ENCODE results near the gene TEX22.

TEX22 gene

GRCh38 chr14:105366386-105367074, 31.8 kb upstream of the TEX22 start:
- DNase-seq (ENCODE audit: low spot score) = no peak

GRCh38 chr14:105367116-105368031, 31.0 kb upstream of the TEX22 start:
- DNase-seq (ENCODE audit: low spot score) = no peak

DNA sequence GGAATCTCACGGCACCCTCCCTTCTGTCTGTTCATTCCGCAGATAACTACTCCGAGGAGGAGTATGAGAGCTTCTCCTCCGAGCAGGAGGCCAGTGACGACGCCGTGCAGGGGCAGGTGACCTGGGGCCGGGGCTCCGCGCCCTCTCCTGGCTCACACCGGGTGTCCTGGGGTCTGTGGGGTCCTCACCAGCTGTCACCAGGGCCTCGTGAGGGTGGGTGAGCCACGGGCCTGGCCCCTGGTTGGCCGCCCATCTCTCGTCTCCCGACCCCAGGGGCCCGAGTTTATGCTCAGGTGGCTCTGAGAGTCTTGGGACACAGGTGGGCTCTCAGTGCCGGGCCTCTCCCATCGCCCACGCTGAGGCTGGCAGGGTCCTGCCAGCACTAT, 30.3 kb upstream of the TEX22 start:
- no peak for DNase-seq (ENCODE audit: low spot score)

DNA sequence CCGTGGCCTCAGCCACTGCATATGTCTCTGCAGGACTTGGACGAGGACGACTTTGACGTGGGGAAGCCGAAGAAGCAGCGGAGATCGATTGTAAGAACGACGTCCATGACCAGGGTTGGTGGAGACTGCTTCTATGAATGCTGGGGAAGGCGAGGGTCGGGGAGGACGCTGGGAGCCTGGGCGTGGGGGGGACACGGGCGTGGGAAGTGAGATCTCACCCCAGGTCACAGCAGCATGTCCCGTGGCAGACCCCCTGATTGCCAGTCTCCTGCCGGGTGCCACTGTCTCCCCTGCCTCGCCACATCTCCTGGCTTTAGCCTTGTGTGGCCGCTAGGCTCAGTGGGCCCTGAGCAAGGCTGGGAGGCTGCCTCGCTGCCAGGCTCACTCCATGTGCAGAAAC, 29.9 kb upstream of the TEX22 start:
- no peak for DNase-seq (ENCODE audit: low spot score)

- no peak for DNase-seq (ENCODE audit: low spot score)
These were observed 29.3 kb upstream of the TEX22 start for GRCh38 chr14:105368910-105369652.

GRCh38 chr14:105369653-105370040, 28.7 kb upstream of the TEX22 start:
- no peak for DNase-seq (ENCODE audit: low spot score)

- DNase-seq (ENCODE audit: low spot score) = no peak
These were observed 23.9 kb upstream of the TEX22 start for GRCh38 chr14:105374389-105374788.

DNA sequence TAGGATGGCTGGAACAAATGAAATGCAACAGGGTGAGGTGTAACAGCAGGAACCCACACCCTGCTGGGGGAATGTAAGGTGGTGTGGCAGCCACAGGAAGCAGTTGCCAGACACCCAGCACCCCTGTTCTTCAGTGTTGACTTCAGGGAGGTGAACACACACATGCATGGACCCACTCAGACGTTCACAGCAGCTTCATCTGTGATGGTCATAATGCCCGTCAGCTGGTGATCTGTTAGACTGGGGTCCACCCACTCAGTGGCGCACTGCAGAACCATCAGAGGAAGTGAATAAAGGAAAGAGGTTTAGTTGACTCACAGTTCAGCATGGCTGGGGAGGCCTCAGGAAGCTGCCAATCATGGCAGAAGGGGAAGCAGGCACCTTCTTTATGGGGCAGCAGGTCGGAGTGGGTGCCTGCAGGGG, 22.7 kb upstream of the TEX22 start:
- DNase-seq (ENCODE audit: low spot score) = no peak

DNA sequence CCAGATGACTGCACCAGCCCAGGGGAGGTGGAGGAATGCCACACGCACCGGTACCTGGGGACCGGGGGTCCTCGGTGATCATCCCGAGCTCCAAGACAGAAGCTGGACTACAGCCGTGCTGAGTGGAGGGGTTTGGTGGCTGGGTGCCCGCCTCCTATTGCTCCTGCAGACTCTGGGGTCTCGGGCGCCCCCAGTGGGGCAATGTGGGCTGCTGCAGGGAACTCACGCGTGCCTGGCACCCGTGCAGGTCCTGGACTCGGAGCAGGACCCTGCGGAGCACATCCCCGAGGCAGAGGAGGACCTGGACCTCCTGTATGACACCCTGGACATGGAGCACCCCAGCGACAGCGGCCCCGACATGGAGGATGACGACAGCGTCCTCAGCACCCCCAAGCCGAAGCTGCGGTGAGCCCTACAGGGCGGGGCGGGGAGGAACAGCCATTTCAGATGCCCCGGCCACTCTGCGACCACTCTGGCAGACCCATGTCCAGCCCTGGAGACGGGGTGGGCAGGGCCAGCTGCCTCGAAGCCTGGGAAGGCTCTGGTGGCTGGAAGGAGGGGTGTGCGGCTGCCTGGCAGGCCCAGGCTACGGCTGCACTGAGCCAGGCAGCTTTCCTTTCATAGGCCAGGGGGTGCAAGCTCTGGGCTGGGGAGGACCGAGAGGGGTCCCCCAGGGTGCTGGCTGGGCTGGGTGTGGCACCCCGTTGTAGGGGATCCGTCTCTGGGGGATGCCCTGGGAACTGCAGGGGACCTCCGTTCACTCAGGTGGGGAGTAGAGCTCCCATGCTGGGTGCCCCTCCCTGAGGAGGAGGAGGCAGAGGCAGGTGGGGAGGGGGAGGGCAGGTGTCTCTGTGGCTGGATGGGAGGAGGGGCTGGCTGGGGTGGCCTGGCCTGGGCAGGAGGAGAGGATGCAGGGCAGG, 21.6 kb upstream of the TEX22 start:
- no peak for DNase-seq (ENCODE audit: low spot score)

DNA sequence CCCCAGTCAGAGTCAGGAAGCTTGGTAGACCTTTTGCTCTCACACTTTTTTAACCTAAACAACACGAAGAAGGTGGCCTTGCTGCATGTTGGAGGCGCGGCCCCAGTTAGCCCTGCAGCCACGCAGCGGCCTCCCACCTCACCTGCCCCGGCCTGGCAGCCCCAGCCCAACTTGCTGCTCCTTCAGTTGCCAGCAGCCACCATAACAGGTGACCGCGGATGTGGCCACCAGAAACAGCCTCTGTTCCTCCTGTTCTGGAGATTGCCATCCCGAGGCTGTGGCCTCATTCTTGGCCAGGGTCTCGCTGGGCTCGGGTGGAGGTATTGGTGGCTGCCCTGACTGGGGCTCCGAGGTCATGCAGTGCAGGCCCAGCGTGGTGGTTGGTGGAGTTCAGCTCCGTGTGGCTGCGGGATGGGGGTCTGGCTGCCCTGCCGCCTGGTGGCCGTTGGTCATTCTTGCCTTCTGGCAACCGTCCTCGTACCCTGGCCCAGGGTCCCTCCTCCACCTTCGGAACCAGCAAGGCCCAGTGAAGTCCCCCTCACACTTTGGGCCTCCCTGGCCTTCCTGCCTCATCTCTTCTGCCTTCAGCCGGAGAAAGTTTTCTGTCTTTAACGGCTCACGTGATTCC, 20.7 kb upstream of the TEX22 start:
- no peak for DNase-seq (ENCODE audit: low spot score)

DNA sequence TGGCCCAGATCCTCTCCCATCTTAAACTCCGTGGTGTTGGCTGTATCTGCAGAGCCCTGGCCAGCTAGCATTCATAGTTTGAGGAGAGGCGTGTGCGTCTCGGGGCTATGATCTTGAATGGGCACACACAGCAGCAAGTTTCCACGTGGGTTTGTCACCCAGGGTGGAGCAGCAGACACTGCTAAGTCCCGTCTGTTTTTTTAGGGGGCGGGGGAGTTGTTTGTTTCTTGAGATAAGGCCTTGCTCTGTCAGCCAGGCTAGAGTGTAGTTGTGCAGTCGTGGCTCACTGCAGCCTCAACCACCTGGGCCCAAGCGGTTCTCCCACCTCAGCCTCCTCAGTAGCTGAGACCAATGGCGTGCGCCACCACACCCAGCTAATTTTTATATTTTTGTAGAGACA, 20.1 kb upstream of the TEX22 start:
- DNase-seq (ENCODE audit: low spot score) = no peak

DNA sequence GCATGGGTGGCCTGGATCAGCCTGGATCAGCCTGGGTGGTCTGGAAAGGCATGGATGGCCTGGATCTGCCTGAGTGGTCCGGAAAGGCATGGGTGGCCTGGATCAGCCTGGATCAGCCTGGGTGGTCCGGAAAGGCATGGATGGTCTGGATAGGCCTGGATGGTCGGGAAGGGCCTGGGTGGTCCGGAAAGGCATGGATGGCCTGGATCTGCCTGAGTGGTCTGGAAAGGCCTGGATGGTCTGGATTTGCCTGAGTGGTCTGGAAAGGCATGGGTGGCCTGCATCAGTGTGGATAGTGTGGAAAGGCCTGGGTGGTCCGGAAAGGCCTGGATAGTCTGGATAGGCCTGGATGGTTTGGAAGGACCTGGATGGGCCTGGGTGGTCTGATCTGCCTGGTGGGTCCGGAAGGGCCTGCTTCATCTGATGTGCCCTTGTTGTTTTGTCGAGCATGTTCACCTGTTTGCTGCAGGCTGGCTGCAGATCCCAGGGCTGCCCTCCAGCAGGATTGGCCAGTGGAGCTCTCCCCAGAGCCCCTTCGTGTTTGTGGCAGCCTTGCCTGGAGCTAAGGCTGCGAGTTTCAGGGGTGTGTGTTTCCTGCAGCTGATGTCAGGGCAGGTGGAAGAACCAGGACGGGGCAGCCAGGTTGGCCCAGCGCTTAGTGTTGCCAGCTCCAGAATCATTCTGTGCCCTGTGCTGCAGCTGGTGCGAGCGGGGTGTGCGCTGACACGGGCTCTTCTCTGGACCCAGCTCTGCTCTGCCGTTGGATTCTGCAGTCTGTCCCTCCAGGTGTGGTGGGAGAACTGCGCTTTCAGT, 19.3 kb upstream of the TEX22 start:
- no peak for DNase-seq (ENCODE audit: low spot score)

DNA sequence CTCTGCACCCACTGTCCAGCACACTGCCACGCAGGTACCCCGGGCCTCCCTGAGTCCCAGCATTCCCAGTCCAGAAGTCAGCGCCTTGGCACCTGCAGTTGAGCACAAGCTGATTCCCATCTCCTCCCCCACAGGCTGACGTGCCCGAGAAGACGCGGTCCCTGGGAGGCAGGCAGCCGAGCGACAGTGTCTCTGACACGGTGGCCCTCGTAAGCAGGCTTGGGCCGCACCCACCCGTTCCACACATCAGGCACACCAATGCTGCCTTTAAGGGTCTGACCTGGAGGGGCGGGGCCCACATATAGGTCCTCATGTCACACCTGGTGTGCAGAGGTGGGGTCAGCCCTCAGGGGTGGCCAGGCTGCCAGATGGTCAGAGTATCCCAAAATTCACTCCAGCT, 18.4 kb upstream of the TEX22 start:
- no peak for DNase-seq (ENCODE audit: low spot score)

- no peak for DNase-seq (ENCODE audit: low spot score)
These were observed 17.6 kb upstream of the TEX22 start for GRCh38 chr14:105380756-105381155.

- DNase-seq (ENCODE audit: low spot score) = no peak
These were observed 16.6 kb upstream of the TEX22 start for GRCh38 chr14:105381446-105382342.

DNA sequence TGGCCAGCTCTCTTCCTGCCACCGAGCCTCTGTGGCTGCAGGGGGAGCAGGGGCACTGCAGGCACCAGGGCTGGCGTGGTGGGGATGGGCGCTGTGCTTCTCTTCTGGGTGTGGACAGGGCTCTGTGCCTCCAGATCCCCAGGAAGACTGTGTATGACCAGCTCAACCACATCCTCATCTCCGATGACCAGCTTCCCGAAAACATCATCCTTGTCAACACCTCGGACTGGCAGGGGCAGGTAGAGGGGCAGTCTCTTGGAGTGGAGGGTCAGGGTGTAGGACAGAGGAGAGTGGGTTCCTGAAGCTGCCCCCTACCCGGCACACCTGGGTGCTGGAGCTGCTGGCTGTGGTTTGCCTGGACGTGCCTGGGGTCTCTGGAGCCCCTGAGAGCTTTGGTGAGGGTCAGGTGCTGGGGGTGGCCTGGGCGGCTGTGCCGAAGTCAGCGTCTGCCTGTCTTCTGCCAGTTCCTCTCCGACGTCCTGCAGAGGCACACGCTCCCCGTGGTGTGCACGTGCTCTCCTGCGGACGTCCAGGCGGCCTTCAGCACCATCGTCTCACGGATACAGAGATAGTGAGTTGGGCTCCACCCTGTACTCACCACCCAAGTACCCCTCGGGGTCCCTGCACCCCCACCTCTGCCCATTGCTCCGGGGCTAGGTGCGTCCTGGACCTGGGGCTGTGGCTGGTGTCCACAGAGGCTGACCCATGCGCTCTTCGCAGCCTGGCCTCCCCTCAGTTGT, 15.8 kb upstream of the TEX22 start:
- no peak for DNase-seq (ENCODE audit: low spot score)

DNA sequence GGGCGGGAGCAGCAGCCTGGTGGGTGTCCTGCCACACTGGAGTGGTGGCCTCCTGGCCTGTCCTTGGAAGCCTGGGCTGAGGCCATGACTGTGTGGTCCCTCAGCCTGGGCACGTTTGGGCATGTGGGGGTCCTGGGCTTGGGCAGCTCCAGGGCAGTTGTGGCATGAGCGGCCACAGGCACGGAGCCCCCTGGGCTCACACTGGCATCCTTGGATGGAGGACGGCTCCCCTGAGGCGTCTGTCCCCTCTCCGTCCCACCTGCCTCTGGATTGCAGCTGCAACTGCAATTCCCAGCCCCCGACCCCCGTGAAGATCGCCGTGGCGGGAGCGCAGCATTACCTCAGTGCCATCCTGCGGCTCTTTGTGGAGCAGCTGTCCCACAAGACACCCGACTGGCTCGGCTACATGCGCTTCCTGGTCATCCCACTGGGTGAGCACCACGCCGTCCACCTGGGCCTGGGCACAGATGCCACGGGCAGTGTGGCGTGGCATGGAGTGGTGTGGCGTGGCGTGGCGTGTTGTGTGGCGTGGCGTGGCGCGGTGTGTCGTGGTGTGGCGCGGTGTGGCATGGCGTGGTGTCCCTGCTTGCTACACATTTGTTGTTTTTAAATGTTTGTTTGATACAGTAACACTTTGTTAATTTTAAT, 15.1 kb upstream of the TEX22 start:
- DNase-seq (ENCODE audit: low spot score) = no peak

- no peak for DNase-seq (ENCODE audit: low spot score)
These were observed 14.2 kb upstream of the TEX22 start for GRCh38 chr14:105384041-105384557.
